ENCODE measurements around the gene FAM20A. TPM values are rescaled to one million over a fixed set of nuclear protein-coding genes. Genes with fewer than 3 reads are reported as not detected.

FAM20A gene
- total and polyA plus RNA-seq, 2 of the 8 experiments (the other 6 are each of a cell fraction or from before 2014, with no cell fraction given) = 3.6 to 11.9 TPM

GRCh38 chr17:68612209-68612922 is 11.2 kb upstream of the FAM20A start (continued):
- TF ChIP-seq SIX5 (IDR thresholded peaks at IDR 0.05; ENCODE audit: low read depth, low read length) (no peak), USF2 (IDR thresholded peaks at IDR 0.05; ENCODE audit: low read length) (no peak)
